Psoas muscle (tissue), 8 donors: ENCODE measurements around the gene CYP2D6. TPM values are rescaled to one million over a fixed set of nuclear protein-coding genes. Genes with fewer than 3 reads are reported as not detected.
"Not testable (repeated sequence)": the region's sequence is repeated elsewhere in the genome, so short reads cannot be mapped to it uniquely, and the experiment has no call there.

Experiments
- ATAC-seq, 4 donors: fragments of 200-7000 bp; cut with Tn5 transposase; one replicate each; pipeline ENCODE4 v1.9.1; 2020; ENCODE audit warnings: moderate library complexity in 3 of 4, mild to moderate bottlenecking in 2 of 4
- DNase-seq, 2 donors: peaks; one replicate each; pipeline ENCODE4 v3.0.0-alpha.2; 2020
- H3K27ac ChIP-seq: fragments of 200-600 bp; one replicate; pipeline ENCODE4 v1.8.0; 2022
- H3K27me3 ChIP-seq, 3 donors: fragments of 200-600 bp in 1 of 3; one replicate each; pipeline versions ENCODE4 v1.6.1 to v1.8.0; 2013 to 2022; ENCODE audit warnings: low read length in 2 of 3, mild to moderate bottlenecking in 2 of 3, moderate library complexity in 1 of 3; ENCODE audit not compliant: insufficient read depth in 3 of 3
- H3K36me3 ChIP-seq, 2 donors: fragments of 200-600 bp in 1 of 2; one replicate each; pipeline versions ENCODE4 v1.6.1 to v1.8.0; 2013 to 2022; ENCODE audit warnings: low read depth in 1 of 2, mild to moderate bottlenecking in 1 of 2, moderate library complexity in 1 of 2; ENCODE audit not compliant: insufficient read depth in 1 of 2
- H3K4me1 ChIP-seq: fragments of 200-600 bp; one replicate; pipeline ENCODE4 v1.8.0; 2022
- H3K4me3 ChIP-seq: fragments of 200-600 bp; one replicate; pipeline ENCODE4 v1.8.0; 2022; ENCODE audit warnings: mild to moderate bottlenecking
- H3K9me3 ChIP-seq: fragments of 200-600 bp; one replicate; pipeline ENCODE4 v1.8.0; 2022
- WGBS, 3 donors: extraction: QIAGEN DNeasy Blood & Tissue Kit; methylation state at CpG; one replicate each; pipeline versions ENCODE4 v1.1.6 to v1.1.7; 2013; 5-methylcytosine and 5-hydroxymethylcytosine counted together
- intact Hi-C, 2 donors: fragments of 100-400 bp; cut with DNase I; formaldehyde crosslinking; loops; one replicate each; pipeline versions ENCODE4 v1.11.0 to v1.14.2; 2022
- polyA plus RNA-seq, 3 donors: library from polyadenylated mRNA; stranded (reverse); fragments of 200-250 nt; gene quantifications; one replicate each; pipeline ENCODE4 v1.2.3, GENCODE V29; 2013
- total RNA-seq, 4 donors: library from RNA; stranded (reverse); fragmentation: NEBNext Ultra II Directional in 2 of 4; extraction: Animal tissue kit (Norgen Biotek cat#: 25700) in 2 of 4; gene quantifications; one replicate each; pipeline versions ENCODE4 v1.2.1 to v1.2.4, GENCODE V29; 2021 to 2023
- TF ChIP-seq, protein P1 (sequence below): fragments of 200-600 bp; IDR thresholded peaks from one replicate; pipeline ENCODE4 v1.8.0; 2022; ENCODE audit warnings: antibody characterized with exemption
- donor health status: healthy with polysubstance abuse.
- donor health status: DM: no; HTN: no; CAD: no; lungs with moderate emphysema.
- donor health status: Bipolar disorder and iron deficiency.
- donor health status: healthy.
- donor health status: DM: yes; HTN: yes; CAD: no.
- donor health status: DM: no; HTN: no; CAD: no.
- donor health status: DM: no; HTN: no; CAD: no.
- donor health status: DM: yes; HTN: yes; CAD: no.

CYP2D6 gene
- total and polyA plus RNA-seq, 7 donors, result 0.03 to 0.44 (median 0.21) TPM; not detected in 1

DNA sequence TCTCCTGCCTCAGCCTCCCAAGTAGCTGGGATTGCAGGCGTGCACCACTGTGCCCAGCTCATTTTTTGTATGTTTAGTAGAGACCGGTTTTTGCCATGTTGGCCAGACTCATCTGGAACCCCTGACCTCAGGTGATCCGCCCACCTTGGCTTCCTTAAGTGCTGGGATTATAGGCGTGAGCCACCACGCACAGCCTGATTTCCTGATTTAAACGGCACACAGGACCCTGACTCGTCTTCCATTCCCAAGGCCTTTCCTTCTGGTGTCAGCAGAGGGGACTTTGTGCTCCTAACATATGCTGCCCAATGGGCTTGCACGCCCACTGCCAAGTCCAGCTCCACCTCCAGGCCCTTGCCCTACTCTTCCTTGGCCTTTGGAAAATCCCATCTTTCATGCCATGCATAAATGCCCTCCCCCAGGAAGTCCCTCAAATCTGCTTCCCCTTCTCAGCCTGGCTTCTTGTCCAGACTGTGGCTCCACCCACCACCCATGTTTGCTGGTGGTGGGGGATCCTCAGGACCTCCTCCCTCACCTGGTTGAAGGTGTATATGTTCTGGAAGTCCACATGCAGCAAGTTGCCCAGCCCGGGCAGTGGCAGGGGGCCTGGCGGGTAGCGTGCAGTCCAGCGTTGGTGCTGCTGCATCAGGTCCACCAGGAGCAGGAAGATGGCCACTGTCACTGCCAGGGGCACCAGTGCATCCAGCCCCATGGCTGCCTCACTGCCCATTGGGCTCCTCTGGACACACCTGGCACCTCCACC is 23.9 kb upstream of the CYP2D6 start:
- Histone ChIP-seq H3K36me3 (peaks cover 0 to 2% of the 10 kb centered on the region in 2 donors), H3K4me1 (no peaks in the 10 kb centered on the region), H3K27me3 (no peaks in the 10 kb centered on the region), H3K4me3 (no peak overlapping the region), H3K9me3 (no peaks in the 10 kb centered on the region), H3K27ac (no peak overlapping the region)
- intact Hi-C loops, result no loop called here
- 90 to 94% (median 92%) methylated on average over 12 of the region's 12 CpGs for WGBS, 3 donors
- DNase-seq (no peak), ATAC-seq (no peak)
- TF ChIP-seq, protein P1, sequence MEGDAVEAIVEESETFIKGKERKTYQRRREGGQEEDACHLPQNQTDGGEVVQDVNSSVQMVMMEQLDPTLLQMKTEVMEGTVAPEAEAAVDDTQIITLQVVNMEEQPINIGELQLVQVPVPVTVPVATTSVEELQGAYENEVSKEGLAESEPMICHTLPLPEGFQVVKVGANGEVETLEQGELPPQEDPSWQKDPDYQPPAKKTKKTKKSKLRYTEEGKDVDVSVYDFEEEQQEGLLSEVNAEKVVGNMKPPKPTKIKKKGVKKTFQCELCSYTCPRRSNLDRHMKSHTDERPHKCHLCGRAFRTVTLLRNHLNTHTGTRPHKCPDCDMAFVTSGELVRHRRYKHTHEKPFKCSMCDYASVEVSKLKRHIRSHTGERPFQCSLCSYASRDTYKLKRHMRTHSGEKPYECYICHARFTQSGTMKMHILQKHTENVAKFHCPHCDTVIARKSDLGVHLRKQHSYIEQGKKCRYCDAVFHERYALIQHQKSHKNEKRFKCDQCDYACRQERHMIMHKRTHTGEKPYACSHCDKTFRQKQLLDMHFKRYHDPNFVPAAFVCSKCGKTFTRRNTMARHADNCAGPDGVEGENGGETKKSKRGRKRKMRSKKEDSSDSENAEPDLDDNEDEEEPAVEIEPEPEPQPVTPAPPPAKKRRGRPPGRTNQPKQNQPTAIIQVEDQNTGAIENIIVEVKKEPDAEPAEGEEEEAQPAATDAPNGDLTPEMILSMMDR, result no peak

DNA sequence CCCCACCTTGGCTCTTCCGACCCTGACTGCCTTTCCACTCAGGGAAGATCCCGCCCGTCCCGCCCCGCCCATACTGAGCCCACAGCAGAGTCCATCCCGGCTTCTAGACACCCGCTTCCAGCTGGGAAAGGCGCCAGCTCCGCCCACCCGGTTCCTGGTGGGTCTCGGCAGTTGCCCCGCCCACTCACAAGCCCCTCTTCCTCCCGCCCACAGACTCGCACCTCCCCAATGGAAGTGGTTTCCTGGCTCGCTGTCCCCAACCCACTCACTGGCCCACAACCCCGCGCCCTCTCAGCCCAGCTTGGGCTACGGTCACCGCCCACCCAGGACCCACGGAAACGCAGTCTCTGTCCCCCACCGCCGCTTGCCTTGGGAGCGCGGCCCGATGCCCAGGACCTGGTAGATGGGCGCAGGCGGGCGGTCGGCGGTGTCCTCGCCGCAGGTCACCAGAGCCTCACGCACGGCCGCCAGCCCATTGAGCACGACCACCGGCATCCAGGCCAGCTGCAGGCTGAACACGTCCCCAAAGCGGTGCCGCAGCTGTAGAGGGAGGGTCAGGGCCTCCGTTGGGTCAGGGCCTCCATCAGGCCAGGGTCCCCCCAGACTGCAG is 22.2 kb upstream of the CYP2D6 start:
- Histone ChIP-seq H3K27me3 (no peaks in the 10 kb centered on the region), H3K9me3 (no peaks in the 10 kb centered on the region), H3K4me3 (no peak overlapping the region), H3K4me1 (no peaks in the 10 kb centered on the region), H3K36me3 (peaks cover 0 to 2% of the 10 kb centered on the region in 2 donors), H3K27ac (no peak overlapping the region)
- intact Hi-C loops, result no loop called here
- DNase-seq, result peak in 1 of 2 donors; percentile 12
- no peak for ATAC-seq
- WGBS, 3 donors, result 73 to 86% (median 84%) methylated on average over 39 to 42 of the region's 42 CpGs
- TF ChIP-seq, protein P1, result no peak

DNA sequence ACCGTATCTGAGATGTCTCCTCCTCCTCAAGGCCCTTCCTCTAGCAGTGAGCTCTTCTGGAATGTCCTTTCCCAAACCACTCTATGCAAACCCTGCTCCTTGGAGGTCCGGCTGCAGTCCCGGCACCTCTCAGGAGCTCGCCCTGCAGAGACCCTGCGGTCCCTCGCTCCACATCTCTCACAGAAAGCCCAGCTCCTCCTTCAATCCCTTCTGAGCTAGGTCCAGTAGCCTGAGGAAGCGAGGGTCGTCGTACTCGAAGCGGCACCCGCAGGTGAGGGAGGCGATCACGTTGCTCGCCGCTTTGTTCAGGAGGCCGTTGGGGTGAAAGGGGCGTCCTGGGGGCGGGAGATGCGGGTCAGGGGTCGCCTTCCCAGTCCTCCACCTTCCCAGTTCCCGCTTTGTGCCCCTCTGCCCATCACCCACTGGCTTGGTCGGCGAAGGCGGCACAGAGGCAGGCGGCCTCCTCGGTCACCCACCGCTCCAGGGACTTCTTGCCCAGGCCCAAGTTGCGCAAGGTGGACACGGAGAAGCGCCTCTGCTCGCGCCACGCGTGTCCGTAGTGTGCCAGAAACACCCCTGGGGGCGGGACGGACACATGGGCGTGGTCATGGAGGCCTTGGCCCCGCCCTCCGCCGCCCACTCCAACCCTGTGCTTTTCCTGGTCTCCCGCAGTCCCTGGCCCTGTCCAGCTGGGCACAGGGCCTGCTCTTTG is 21.5 kb upstream of the CYP2D6 start:
- 66 to 84% (median 81%) methylated on average over 43 of the region's 43 CpGs for WGBS, 3 donors
- TF ChIP-seq, protein P1, result no peak

DNA sequence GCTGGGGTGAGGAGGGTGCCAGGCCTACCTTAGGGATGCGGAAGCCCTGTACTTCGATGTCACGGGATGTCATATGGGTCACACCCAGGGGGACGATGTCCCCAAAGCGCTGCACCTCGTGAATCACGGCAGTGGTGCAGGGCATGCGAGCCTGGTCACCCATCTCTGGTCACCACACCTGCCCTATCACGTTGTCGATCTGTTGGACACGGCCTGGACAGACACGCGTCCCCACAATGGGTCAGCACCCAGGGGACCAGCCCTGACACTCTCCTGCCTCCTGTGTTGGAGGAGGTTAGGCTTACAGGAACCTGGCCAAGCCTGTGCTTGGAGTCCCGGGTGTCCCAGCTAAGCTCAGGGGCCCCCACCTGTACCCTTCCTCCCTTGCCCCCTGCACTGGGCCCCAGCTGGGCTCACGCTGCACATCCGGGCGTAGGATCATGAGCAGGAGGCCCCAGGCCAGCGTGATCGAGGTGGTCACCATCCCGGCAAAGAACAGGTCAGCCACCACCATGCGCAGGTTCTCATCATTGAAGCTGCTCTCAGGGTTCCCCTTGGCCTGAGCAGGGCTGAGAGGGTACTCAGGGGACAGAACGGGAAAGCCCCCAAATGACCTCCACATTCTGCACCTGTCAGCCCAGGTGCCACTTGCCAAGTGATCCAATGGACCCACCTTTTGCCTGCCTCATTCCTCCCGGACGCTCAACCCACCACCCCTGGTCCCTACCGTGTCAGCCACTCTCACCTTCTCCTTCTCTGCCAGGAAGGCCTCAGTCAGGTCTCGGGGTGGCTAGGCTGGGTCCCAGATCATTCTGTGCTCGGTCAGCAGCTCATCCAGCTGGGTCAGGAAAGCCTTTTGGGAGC is 20.3 kb upstream of the CYP2D6 start:
- intact Hi-C loops, result no loop called here

More for the DNA sequence above, 21.5 kb upstream of the CYP2D6 start:
- Histone ChIP-seq H3K4me1 (no peaks in the 10 kb centered on the region), H3K27ac (no peak overlapping the region), H3K9me3 (no peaks in the 10 kb centered on the region), H3K27me3 (no peaks in the 10 kb centered on the region), H3K36me3 (peaks cover 0 to 2% of the 10 kb centered on the region in 2 donors), H3K4me3 (no peak overlapping the region)
- peak in 1 of 2 donors; percentile 7 for DNase-seq
- intact Hi-C loops, result no loop called here
- ATAC-seq, result peak in 2 of 4 donors; percentile 22 to 34

GRCh38 chr22:42149798-42150197 is 19.2 kb upstream of the CYP2D6 start:
- ATAC-seq, H3K27me3 ChIP-seq, H3K36me3 ChIP-seq, intact Hi-C loops, H3K4me1 ChIP-seq, H3K27ac ChIP-seq, H3K4me3 ChIP-seq, H3K9me3 ChIP-seq: not testable (repeated sequence)
- WGBS, 3 donors, result 88 to 93% (median 92%) methylated on average over 8 to 16 of the region's 16 CpGs
- DNase-seq, result peak in 1 of 2 donors; percentile 8

More for the DNA sequence above, 20.3 kb upstream of the CYP2D6 start:
- peak in 1 of 2 donors; percentile 6 for DNase-seq
- no peaks in the 10 kb centered on the region for H3K4me1 ChIP-seq
- no peaks in the 10 kb centered on the region for H3K27me3 ChIP-seq
- no peak overlapping the region for H3K27ac ChIP-seq
- peaks cover 0 to 2% of the 10 kb centered on the region in 2 donors for H3K36me3 ChIP-seq
- H3K4me3 ChIP-seq, result no peak overlapping the region
- TF ChIP-seq, protein P1, result no peak
- no peaks in the 10 kb centered on the region for H3K9me3 ChIP-seq
- WGBS, 3 donors, result 87 to 90% (median 90%) methylated on average over 25 to 27 of the region's 27 CpGs
- no peak for ATAC-seq
